GM11168 (cell line): ENCODE measurements around the gene LAPTM4A.

Experiments
- in situ Hi-C: fragments of 300-500 bp; cut with MboI; formaldehyde crosslinking; loops from one replicate; pipeline ENCODE4 v1.12.0; 2022; ENCODE audit warnings: low sequenced_read_pairs; ENCODE audit not compliant: unreplicated experiment

LAPTM4A gene

GRCh38 chr2:19991895-19992294, 59.5 kb downstream of the LAPTM4A start:
- in situ Hi-C loops, result no loop called here

- in situ Hi-C loops, result no loop called here
Measured at GRCh38 chr2:19990416-19990728, 61.1 kb downstream of the LAPTM4A start.

GRCh38 chr2:19989667-19990415, 61.6 kb downstream of the LAPTM4A start, which contains the start of gene WDR35:
Gene WDR35, minus strand, starts transcription at chr2:19990105. Its CDS starts 90 bp downstream, at chr2:19990015.
- in situ Hi-C loops, result no loop called here

- in situ Hi-C loops, result no loop called here
Measured at GRCh38 chr2:19989342-19989666, 62.1 kb downstream of the LAPTM4A start.

- in situ Hi-C loops, result no loop called here
Measured at GRCh38 chr2:19988600-19988999, 62.8 kb downstream of the LAPTM4A start.

GRCh38 chr2:19987936-19988335, 63.5 kb downstream of the LAPTM4A start:
- in situ Hi-C loops, result no loop called here
